Neural cell (in vitro differentiated cells): ENCODE results near the gene FLAD1. TPM values are rescaled to one million over a fixed set of nuclear protein-coding genes. Genes with fewer than 3 reads are reported as not detected.

Source experiments
- H2AFZ ChIP-seq: fragments of 200-600, 300-800 bp; sonication (generic), shearing (Covaris generic); 2 replicates; pipeline ENCODE4 v1.6.0; 2014; ENCODE audit warnings: low read depth, mild to moderate bottlenecking, antibody characterized with exemption, low read length, moderate library complexity
- H3F3A ChIP-seq: fragments of 200-600 bp; shearing (Covaris generic); 2 replicates; pipeline ENCODE4 v1.6.1; 2016; ENCODE audit warnings: mild to moderate bottlenecking, moderate library complexity, mixed read lengths, antibody characterized with exemption, low read length; ENCODE audit not compliant: insufficient read depth, poor library complexity, severe bottlenecking
- H3K27ac ChIP-seq: fragments of 200-600, 300-800 bp; sonication (generic), shearing (Covaris generic); 2 replicates; pipeline ENCODE4 v1.5.1; 2014; ENCODE audit warnings: mild to moderate bottlenecking, low read length, moderate library complexity
- H3K27me3 ChIP-seq: fragments of 300-800, 200-600 bp; sonication (generic), shearing (Covaris generic); 2 replicates; pipeline ENCODE4 v1.6.0; 2014; ENCODE audit warnings: mild to moderate bottlenecking, low read depth, low read length, moderate library complexity; ENCODE audit not compliant: insufficient read depth
- H3K36me3 ChIP-seq: fragments of 300-800, 200-600 bp; sonication (generic), shearing (Covaris generic); 2 replicates; pipeline ENCODE4 v1.5.1; 2014; ENCODE audit warnings: mild to moderate bottlenecking, antibody characterized with exemption, low read length, moderate library complexity; ENCODE audit not compliant: insufficient read depth
- H3K4me2 ChIP-seq: fragments of 300-800, 200-600 bp; sonication (generic), shearing (Covaris generic); 2 replicates; pipeline ENCODE4 v1.6.0; 2014; ENCODE audit warnings: mild to moderate bottlenecking, low read length
- H3K4me3 ChIP-seq: fragments of 300-800, 200-600 bp; sonication (generic), shearing (Covaris generic); 2 replicates; pipeline ENCODE4 v1.5.1; 2014; ENCODE audit warnings: mild to moderate bottlenecking, low read length, moderate library complexity
- H3K79me2 ChIP-seq: fragments of 200-600 bp; shearing (Covaris generic); replicated peaks from 2 replicates; pipeline ENCODE4 v1.6.0; 2014; ENCODE audit warnings: mild to moderate bottlenecking, low read length, moderate library complexity; ENCODE audit not compliant: insufficient read depth
- H3K9ac ChIP-seq: fragments of 300-800, 200-600 bp; sonication (generic), shearing (Covaris generic); 2 replicates; pipeline ENCODE4 v1.6.1; 2016; ENCODE audit warnings: mild to moderate bottlenecking, low read length, mixed read lengths
- H3K9me2 ChIP-seq: fragments of 200-600 bp; shearing (Covaris generic); 2 replicates; pipeline ENCODE4 v1.6.1; 2016; ENCODE audit warnings: mild to moderate bottlenecking, low read length, mixed read lengths; ENCODE audit not compliant: insufficient read depth
- H3K9me3 ChIP-seq: fragments of 200-600, 300-800 bp; sonication (generic), shearing (Covaris generic); 2 replicates; pipeline ENCODE4 v1.6.1; 2016; ENCODE audit warnings: mild to moderate bottlenecking, mixed run types, low read length, moderate library complexity, mixed read lengths
- H4K20me1 ChIP-seq: fragments of 200-600 bp; shearing (Covaris generic); 2 replicates; pipeline ENCODE4 v1.6.1; 2016; ENCODE audit warnings: mild to moderate bottlenecking, mixed run types; ENCODE audit not compliant: insufficient read depth
- CTCF ChIP-seq: fragments of 450-650 bp; IDR thresholded peaks from 2 replicates; pipeline ENCODE4 v1.5.1; 2014; ENCODE audit warnings: antibody characterized with exemption, mild to moderate bottlenecking, moderate library complexity; ENCODE audit not compliant: poor library complexity, severe bottlenecking
- EP300 ChIP-seq: fragments of 450-650 bp; conservative IDR thresholded peaks from 2 replicates; pipeline ENCODE4 v1.6.1; 2014; ENCODE audit warnings: antibody characterized with exemption, mild to moderate bottlenecking, moderate library complexity; ENCODE audit not compliant: poor library complexity, severe bottlenecking
- EZH2 ChIP-seq: fragments of 200-600, 300-800 bp; shearing (Covaris generic), sonication (generic); IDR thresholded peaks from 2 replicates; pipeline ENCODE4 v1.6.1; 2014; ENCODE audit warnings: antibody characterized with exemption, low read length, borderline replicate concordance, mild to moderate bottlenecking; ENCODE audit not compliant: insufficient read depth, poor library complexity, severe bottlenecking
- MXI1 ChIP-seq: fragments of 450-650 bp; conservative IDR thresholded peaks from 2 replicates; pipeline ENCODE4 v1.6.1; 2014; ENCODE audit warnings: antibody characterized with exemption, mild to moderate bottlenecking; ENCODE audit not compliant: poor library complexity, severe bottlenecking
- POLR2AphosphoS5 ChIP-seq: IDR thresholded peaks from 2 replicates; pipeline ENCODE4 v1.6.1; 2012
- RAD21 ChIP-seq: fragments of 450-650 bp; conservative IDR thresholded peaks from 2 replicates; pipeline ENCODE4 v1.6.1; 2014; ENCODE audit warnings: antibody characterized with exemption, mild to moderate bottlenecking, moderate library complexity
- REST ChIP-seq: IDR thresholded peaks from 2 replicates; pipeline ENCODE4 v1.6.1; 2012; ENCODE audit warnings: borderline replicate concordance
- SMC3 ChIP-seq: fragments of 450-650 bp; conservative IDR thresholded peaks from 2 replicates; pipeline ENCODE4 v1.6.1; 2014; ENCODE audit warnings: antibody characterized with exemption, mild to moderate bottlenecking, moderate library complexity; ENCODE audit not compliant: poor library complexity
- TAF1 ChIP-seq: IDR thresholded peaks from 2 replicates; pipeline ENCODE4 v1.6.1; 2012; ENCODE audit warnings: low read depth
- polyA plus RNA-seq: library from polyadenylated mRNA; depleted of rRNA; stranded (reverse); fragments of >200 nt; gene quantifications from 2 replicates; pipeline ENCODE4 v1.2.3, GENCODE V29; 2014

The FLAD1 gene
- polyA plus RNA-seq, 1 donor from 2014 or later = 68.6 TPM

GRCh38 chr1:154967331-154967950 is 15.7 kb upstream of the FLAD1 start:
- Histone ChIP-seq H3F3A (no peaks in the 10 kb centered on the region), H3K9me2 (no peaks in the 10 kb centered on the region), H4K20me1 (no peaks in the 10 kb centered on the region), H2AFZ (no peak overlapping the region), H3K4me3 (no peak overlapping the region), H3K36me3 (no peaks in the 10 kb centered on the region), H3K9me3 (no peaks in the 10 kb centered on the region), H3K79me2 (peaks cover 8% of the 10 kb centered on the region), H3K27ac (no peak overlapping the region), H3K27me3 (no peaks in the 10 kb centered on the region), H3K4me2 (no peak overlapping the region), H3K9ac (no peak overlapping the region)
- TF ChIP-seq EP300 = no peak
- TF ChIP-seq MXI1 = no peak
- no peak for TF ChIP-seq POLR2AphosphoS5
- TF ChIP-seq CTCF = no peak
- TF ChIP-seq RAD21 = no peak
- no peak for TF ChIP-seq TAF1
- no peak for TF ChIP-seq SMC3
- no peak for TF ChIP-seq REST
- no peak for TF ChIP-seq EZH2

GRCh38 chr1:154968731-154969130 is 14.4 kb upstream of the FLAD1 start:
- no peaks in the 10 kb centered on the region for H3F3A ChIP-seq
- no peak overlapping the region for H2AFZ ChIP-seq
- no peaks in the 10 kb centered on the region for H3K36me3 ChIP-seq
- H4K20me1 ChIP-seq = no peaks in the 10 kb centered on the region
- no peaks in the 10 kb centered on the region for H3K27me3 ChIP-seq
- no peaks in the 10 kb centered on the region for H3K9me3 ChIP-seq
- H3K79me2 ChIP-seq = no peaks in the 10 kb centered on the region
- H3K4me3 ChIP-seq = no peak overlapping the region
- no peaks in the 10 kb centered on the region for H3K9me2 ChIP-seq
- H3K4me2 ChIP-seq = no peak overlapping the region
- H3K27ac ChIP-seq = no peak overlapping the region
- no peak overlapping the region for H3K9ac ChIP-seq
- no peak for TF ChIP-seq SMC3
- no peak for TF ChIP-seq RAD21
- TF ChIP-seq EP300 = no peak
- no peak for TF ChIP-seq TAF1
- TF ChIP-seq REST = no peak
- TF ChIP-seq MXI1 = no peak
- no peak for TF ChIP-seq CTCF
- no peak for TF ChIP-seq POLR2AphosphoS5
- TF ChIP-seq EZH2 = no peak
